ENCODE measurements around the gene KLHL29.

- TF ChIP-seq CTCF (conservative IDR thresholded peaks at IDR 0.05) (no peak), ZFX (IDR thresholded peaks at IDR 0.05) (no peak)
These were observed 102.9 kb downstream of the KLHL29 start for GRCh38 chr2:23487735-23488492.
